Spleen (tissue), 7 donors: ENCODE data around the gene DCUN1D5.

Experiments
- CTCF ChIP-seq, 11 experiments: fragments of 200-600 bp in 7 of 11; fragments of 450-650 bp in 4 of 11; sonication (generic) in 4 of 11; IDR thresholded peaks in 8 of 11; conservative IDR thresholded peaks in 3 of 11; 1 replicate in 7 of 11; 2 replicates in 4 of 11; pipeline versions ENCODE4 v1.4.0 to v1.8.0; 2016 to 2021; ENCODE audit warnings: antibody characterized with exemption in 11 of 11, inconsistent platforms in 4 of 11, mild to moderate bottlenecking in 1 of 11
- POLR2A ChIP-seq, 3 donors: fragments of 450-650 bp; IDR thresholded peaks; one replicate each; pipeline ENCODE4 v1.5.1; 2017; ENCODE audit warnings: antibody characterized with exemption in 3 of 3, mild to moderate bottlenecking in 1 of 3
- donor health status: DM: no; HTN: no; CAD: no; lungs with moderate emphysema.
- donor health status: DM: no; HTN: no; CAD: no.
- donor health status: DM: no; HTN: no; CAD: no.

- TF ChIP-seq CTCF (IDR thresholded peaks at IDR 0.05 in 8 of 11, conservative IDR thresholded peaks at IDR 0.05 in 3 of 11) (no peak), POLR2A (IDR thresholded peaks at IDR 0.05) (no peak)
Measured at GRCh38 chr11:103031834-103032233, 60.1 kb downstream of the DCUN1D5 start.
